ENCODE data around the gene MTM1.

- TF ChIP-seq CTCF (IDR thresholded peaks at IDR 0.05; ENCODE audit: low read depth, low read length) = no peak
- no peak for TF ChIP-seq EZH2phosphoT487 (IDR thresholded peaks at IDR 0.05; ENCODE audit: low read depth)
Observed at GRCh38 chrX:150616863-150617198, 48.4 kb downstream of the MTM1 start.

All from OCI-LY3 (cell line).